ENCODE measurements around the gene MAEA.

MAEA gene

GRCh38 chr4:1296324-1297022 lies 6.8 kb downstream of the MAEA start:
- Histone ChIP-seq H3K9ac (ENCODE audit: low read length) (no peak overlapping the region), H3K79me2 (ENCODE audit: insufficient read depth, low read length) (peaks cover 83% of the 10 kb centered on the region)
- TF ChIP-seq EZH2phosphoT487 (conservative IDR thresholded peaks at IDR 0.05; ENCODE audit: low read length): no peak
- TF ChIP-seq, protein P1, sequence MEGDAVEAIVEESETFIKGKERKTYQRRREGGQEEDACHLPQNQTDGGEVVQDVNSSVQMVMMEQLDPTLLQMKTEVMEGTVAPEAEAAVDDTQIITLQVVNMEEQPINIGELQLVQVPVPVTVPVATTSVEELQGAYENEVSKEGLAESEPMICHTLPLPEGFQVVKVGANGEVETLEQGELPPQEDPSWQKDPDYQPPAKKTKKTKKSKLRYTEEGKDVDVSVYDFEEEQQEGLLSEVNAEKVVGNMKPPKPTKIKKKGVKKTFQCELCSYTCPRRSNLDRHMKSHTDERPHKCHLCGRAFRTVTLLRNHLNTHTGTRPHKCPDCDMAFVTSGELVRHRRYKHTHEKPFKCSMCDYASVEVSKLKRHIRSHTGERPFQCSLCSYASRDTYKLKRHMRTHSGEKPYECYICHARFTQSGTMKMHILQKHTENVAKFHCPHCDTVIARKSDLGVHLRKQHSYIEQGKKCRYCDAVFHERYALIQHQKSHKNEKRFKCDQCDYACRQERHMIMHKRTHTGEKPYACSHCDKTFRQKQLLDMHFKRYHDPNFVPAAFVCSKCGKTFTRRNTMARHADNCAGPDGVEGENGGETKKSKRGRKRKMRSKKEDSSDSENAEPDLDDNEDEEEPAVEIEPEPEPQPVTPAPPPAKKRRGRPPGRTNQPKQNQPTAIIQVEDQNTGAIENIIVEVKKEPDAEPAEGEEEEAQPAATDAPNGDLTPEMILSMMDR (IDR thresholded peaks at IDR 0.05; ENCODE audit: insufficient read depth, low read length, poor library complexity, severe bottlenecking): no peak

DNA sequence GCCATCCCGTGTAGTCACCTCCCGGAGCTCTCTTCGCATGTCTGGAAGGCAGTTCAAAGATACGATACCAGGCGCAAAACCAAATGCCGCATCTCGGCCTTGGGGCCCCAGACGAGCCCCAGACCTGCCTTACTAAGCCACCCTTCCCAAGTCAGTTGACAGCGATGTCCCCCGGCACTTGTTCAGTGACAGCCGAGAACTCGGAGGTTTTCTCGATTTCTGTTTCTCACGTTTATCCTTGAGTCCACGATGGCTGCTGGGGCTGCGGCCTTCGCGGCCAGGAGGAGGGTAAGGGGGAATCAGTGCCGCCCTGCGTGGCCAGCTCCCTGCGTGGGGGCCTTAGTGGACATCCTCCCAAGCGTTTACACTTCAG lies 7.3 kb downstream of the MAEA start:
- Histone ChIP-seq H3K27me3 (ENCODE audit: low read length) (no peaks in the 10 kb centered on the region), H3K79me2 (ENCODE audit: insufficient read depth, low read length) (peaks cover 80% of the 10 kb centered on the region), H3F3A (ENCODE audit: insufficient read depth) (no peaks in the 10 kb centered on the region), H3K9me2 (replicated peaks; ENCODE audit: insufficient read depth, low read length) (no peaks in the 10 kb centered on the region), H3K36me3 (ENCODE audit: low read length) (no peaks in the 10 kb centered on the region), H4K20me1 (ENCODE audit: low read depth, low read length) (no peaks in the 10 kb centered on the region), H3K9me3 (ENCODE audit: insufficient read depth, low read length) (no peaks in the 10 kb centered on the region), H2AFZ (ENCODE audit: low read depth, low read length, severe bottlenecking) (no peak overlapping the region), H3K4me2 (ENCODE audit: low read depth, low read length, poor library complexity, severe bottlenecking) (no peak overlapping the region), H3K4me3 (ENCODE audit: insufficient read depth, low read length, poor library complexity, severe bottlenecking) (no peak overlapping the region), H3K27ac (ENCODE audit: low read depth, low read length) (no peak overlapping the region), H3K9ac (ENCODE audit: low read length) (no peak overlapping the region)
- no peak for TF ChIP-seq EZH2phosphoT487 (conservative IDR thresholded peaks at IDR 0.05; ENCODE audit: low read length)

More at GRCh38 chr4:1296324-1297022, 6.8 kb downstream of the MAEA start:
- Histone ChIP-seq H3K4me2 (ENCODE audit: low read depth, low read length, poor library complexity, severe bottlenecking) (no peak overlapping the region), H3K9me3 (ENCODE audit: insufficient read depth, low read length) (no peaks in the 10 kb centered on the region), H3F3A (ENCODE audit: insufficient read depth) (no peaks in the 10 kb centered on the region), H3K27ac (ENCODE audit: low read depth, low read length) (no peak overlapping the region), H4K20me1 (ENCODE audit: low read depth, low read length) (no peaks in the 10 kb centered on the region), H2AFZ (ENCODE audit: low read depth, low read length, severe bottlenecking) (no peak overlapping the region), H3K4me3 (ENCODE audit: insufficient read depth, low read length, poor library complexity, severe bottlenecking) (no peak overlapping the region), H3K9me2 (replicated peaks; ENCODE audit: insufficient read depth, low read length) (no peaks in the 10 kb centered on the region), H3K27me3 (ENCODE audit: low read length) (no peaks in the 10 kb centered on the region), H3K36me3 (ENCODE audit: low read length) (no peaks in the 10 kb centered on the region)

DNA sequence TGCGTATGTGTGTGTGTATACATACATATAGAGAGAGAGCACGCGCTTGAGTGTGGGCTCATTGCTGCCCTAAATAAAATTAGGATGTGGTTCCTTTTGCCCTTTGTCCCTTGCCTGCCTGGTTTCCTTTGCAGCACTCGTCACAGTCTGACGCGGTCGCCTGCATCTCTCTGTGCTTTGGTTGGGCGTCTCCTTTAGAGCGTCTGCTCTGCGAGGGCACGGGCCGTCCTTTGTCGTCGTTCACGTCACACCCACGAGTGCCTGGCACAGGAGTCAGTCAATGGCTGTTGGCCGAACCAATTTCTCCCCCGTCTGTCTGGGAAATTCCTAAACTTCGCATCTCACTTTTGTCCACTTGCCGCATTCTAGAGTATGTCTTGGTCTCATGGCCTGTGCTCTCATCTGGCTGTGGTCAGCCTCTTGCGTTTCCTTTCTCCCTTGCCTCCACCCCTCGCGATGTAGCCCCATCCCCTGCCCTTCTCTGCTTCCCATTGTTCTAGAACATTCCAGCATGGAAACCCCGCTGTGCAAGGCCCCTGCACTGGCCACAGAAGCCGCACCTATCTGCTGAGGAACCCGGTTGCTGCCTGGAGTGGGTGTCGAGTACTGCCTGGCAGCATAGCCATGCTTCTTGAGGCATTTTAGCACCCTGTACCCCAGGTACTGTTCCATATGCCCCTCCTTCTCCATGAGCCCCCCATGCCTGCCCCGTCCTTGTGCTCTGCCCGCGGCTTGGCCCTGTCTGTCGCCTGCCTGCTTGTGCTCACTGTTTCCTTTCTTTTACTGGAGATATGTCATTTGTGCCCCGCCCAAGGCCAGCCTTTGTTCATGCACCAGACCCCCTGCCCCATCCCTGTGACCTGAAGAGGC lies 8.0 kb downstream of the MAEA start:
- no peak overlapping the region for H3K4me2 ChIP-seq (ENCODE audit: low read depth, low read length, poor library complexity, severe bottlenecking)
- H3K27ac ChIP-seq (ENCODE audit: low read depth, low read length): no peak overlapping the region
- H2AFZ ChIP-seq (ENCODE audit: low read depth, low read length, severe bottlenecking): no peak overlapping the region
- no peaks in the 10 kb centered on the region for H3K9me2 ChIP-seq (replicated peaks; ENCODE audit: insufficient read depth, low read length)
- no peaks in the 10 kb centered on the region for H3K27me3 ChIP-seq (ENCODE audit: low read length)
- peaks cover 78% of the 10 kb centered on the region for H3K79me2 ChIP-seq (ENCODE audit: insufficient read depth, low read length)
- no peak overlapping the region for H3K9ac ChIP-seq (ENCODE audit: low read length)
- no peaks in the 10 kb centered on the region for H3F3A ChIP-seq (ENCODE audit: insufficient read depth)
- H3K4me3 ChIP-seq (ENCODE audit: insufficient read depth, low read length, poor library complexity, severe bottlenecking): no peak overlapping the region
- no peaks in the 10 kb centered on the region for H3K9me3 ChIP-seq (ENCODE audit: insufficient read depth, low read length)
- no peaks in the 10 kb centered on the region for H3K36me3 ChIP-seq (ENCODE audit: low read length)
- H4K20me1 ChIP-seq (ENCODE audit: low read depth, low read length): no peaks in the 10 kb centered on the region
- TF ChIP-seq, protein P1 (IDR thresholded peaks at IDR 0.05; ENCODE audit: insufficient read depth, low read length, poor library complexity, severe bottlenecking): no peak
- no peak for TF ChIP-seq EZH2phosphoT487 (conservative IDR thresholded peaks at IDR 0.05; ENCODE audit: low read length)

DNA sequence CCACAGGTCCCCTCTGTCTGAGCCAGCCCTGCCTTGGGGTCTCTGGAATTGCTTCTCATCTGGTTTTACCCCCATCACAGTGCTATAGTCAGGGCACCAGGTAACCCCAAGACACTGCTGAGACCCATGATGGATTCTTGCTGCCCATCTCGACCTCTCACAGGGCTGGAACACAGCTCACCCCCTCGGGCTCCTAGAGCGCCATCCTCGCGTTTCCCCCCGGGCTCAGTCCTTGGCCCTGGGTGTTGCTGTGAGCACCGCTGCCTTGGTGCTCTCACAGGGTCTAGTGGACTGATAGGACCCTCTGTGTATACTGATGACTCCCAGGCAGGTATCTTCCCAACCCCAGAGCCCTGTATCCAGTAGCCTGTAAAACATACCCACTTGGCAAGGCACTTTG lies 8.8 kb downstream of the MAEA start:
- no peaks in the 10 kb centered on the region for H3F3A ChIP-seq (ENCODE audit: insufficient read depth)
- H4K20me1 ChIP-seq (ENCODE audit: low read depth, low read length): no peaks in the 10 kb centered on the region
- H3K36me3 ChIP-seq (ENCODE audit: low read length): no peaks in the 10 kb centered on the region
- no peak overlapping the region for H3K27ac ChIP-seq (ENCODE audit: low read depth, low read length)
- H3K79me2 ChIP-seq (ENCODE audit: insufficient read depth, low read length): peaks cover 78% of the 10 kb centered on the region
- no peak overlapping the region for H3K4me3 ChIP-seq (ENCODE audit: insufficient read depth, low read length, poor library complexity, severe bottlenecking)
- H3K9me2 ChIP-seq (replicated peaks; ENCODE audit: insufficient read depth, low read length): no peaks in the 10 kb centered on the region
- H3K4me2 ChIP-seq (ENCODE audit: low read depth, low read length, poor library complexity, severe bottlenecking): no peak overlapping the region
- TF ChIP-seq, protein P1 (IDR thresholded peaks at IDR 0.05; ENCODE audit: insufficient read depth, low read length, poor library complexity, severe bottlenecking): no peak
- no peaks in the 10 kb centered on the region for H3K27me3 ChIP-seq (ENCODE audit: low read length)
- no peaks in the 10 kb centered on the region for H3K9me3 ChIP-seq (ENCODE audit: insufficient read depth, low read length)
- no peak overlapping the region for H3K9ac ChIP-seq (ENCODE audit: low read length)
- no peak overlapping the region for H2AFZ ChIP-seq (ENCODE audit: low read depth, low read length, severe bottlenecking)
